MM.1S (cell line): ENCODE measurements around the gene NIPBL.

Source experiments
- DNase-seq: peaks from one replicate; pipeline ENCODE4 v3.0.0-alpha.2; 2015
- H2AFZ ChIP-seq: fragments of 300-600 bp; sonication (generic); 2 replicates; pipeline ENCODE4 v1.6.0; 2016; ENCODE audit warnings: antibody characterized with exemption, low read length
- H3F3A ChIP-seq: fragments of 300-600 bp; sonication (generic); 2 replicates; pipeline ENCODE4 v1.6.1; 2016; ENCODE audit warnings: mild to moderate bottlenecking, antibody characterized with exemption, low read length, moderate library complexity, mixed read lengths; ENCODE audit not compliant: insufficient read depth
- H3K27ac ChIP-seq: fragments of 300-600 bp; sonication (generic); 2 replicates; pipeline ENCODE4 v1.5.1; 2016; ENCODE audit warnings: mild to moderate bottlenecking, low read length
- H3K27me3 ChIP-seq: fragments of 300-600 bp; sonication (generic); replicated peaks from 2 replicates; pipeline ENCODE4 v1.6.0; 2016; ENCODE audit warnings: low read length; ENCODE audit not compliant: insufficient read depth
- H3K36me3 ChIP-seq: fragments of 300-600 bp; sonication (generic); replicated peaks from 2 replicates; pipeline ENCODE4 v1.6.1; 2016; ENCODE audit warnings: mild to moderate bottlenecking, low read length, mixed read lengths; ENCODE audit not compliant: insufficient read depth
- H3K4me1 ChIP-seq: fragments of 300-600 bp; sonication (generic); 2 replicates; pipeline ENCODE4 v1.6.1; 2016; ENCODE audit warnings: low read length, mixed read lengths
- H3K4me2 ChIP-seq: fragments of 300-600 bp; sonication (generic); 2 replicates; pipeline ENCODE4 v1.6.0; 2016; ENCODE audit warnings: low read depth, low read length
- H3K4me3 ChIP-seq: fragments of 300-600 bp; sonication (generic); 2 replicates; pipeline ENCODE4 v1.5.1; 2016; ENCODE audit warnings: low read length, mixed read lengths
- H3K79me2 ChIP-seq: fragments of 300-600 bp; sonication (generic); 2 replicates; pipeline ENCODE4 v1.6.1; 2016; ENCODE audit warnings: mixed run types, low read length, mixed read lengths
- H3K9ac ChIP-seq: fragments of 300-600 bp; sonication (generic); 2 replicates; pipeline ENCODE4 v1.6.1; 2016; ENCODE audit warnings: low read length, mixed read lengths
- H3K9me2 ChIP-seq: fragments of 300-600 bp; sonication (generic); replicated peaks from 2 replicates; pipeline ENCODE4 v1.6.1; 2016; ENCODE audit warnings: mild to moderate bottlenecking, low read length, mixed read lengths; ENCODE audit not compliant: insufficient read depth
- H3K9me3 ChIP-seq: fragments of 300-600 bp; sonication (generic); replicated peaks from 2 replicates; pipeline ENCODE4 v1.6.1; 2016; ENCODE audit warnings: mild to moderate bottlenecking, low read length, mixed read lengths; ENCODE audit not compliant: insufficient read depth
- H4K20me1 ChIP-seq: fragments of 300-600 bp; sonication (generic); 2 replicates; pipeline ENCODE4 v1.6.1; 2016; ENCODE audit warnings: mild to moderate bottlenecking, low read length, moderate library complexity, mixed read lengths; ENCODE audit not compliant: insufficient read depth
- CTCF ChIP-seq: fragments of 300-600 bp; sonication (generic); IDR thresholded peaks from 2 replicates; pipeline ENCODE4 v1.5.1; 2016; ENCODE audit warnings: antibody characterized with exemption, low read length, mixed read lengths
- EZH2 ChIP-seq: fragments of 300-600 bp; sonication (generic); optimal IDR thresholded peaks from 2 replicates; pipeline ENCODE3; 2017; ENCODE audit warnings: low read depth, mild to moderate bottlenecking, antibody characterized with exemption, low read length, mixed read lengths
- EZH2phosphoT487 ChIP-seq: fragments of 300-600 bp; sonication (generic); IDR thresholded peaks from 2 replicates; pipeline ENCODE4 v1.6.1; 2018; ENCODE audit warnings: antibody characterized with exemption, low read length

Gene NIPBL

DNA sequence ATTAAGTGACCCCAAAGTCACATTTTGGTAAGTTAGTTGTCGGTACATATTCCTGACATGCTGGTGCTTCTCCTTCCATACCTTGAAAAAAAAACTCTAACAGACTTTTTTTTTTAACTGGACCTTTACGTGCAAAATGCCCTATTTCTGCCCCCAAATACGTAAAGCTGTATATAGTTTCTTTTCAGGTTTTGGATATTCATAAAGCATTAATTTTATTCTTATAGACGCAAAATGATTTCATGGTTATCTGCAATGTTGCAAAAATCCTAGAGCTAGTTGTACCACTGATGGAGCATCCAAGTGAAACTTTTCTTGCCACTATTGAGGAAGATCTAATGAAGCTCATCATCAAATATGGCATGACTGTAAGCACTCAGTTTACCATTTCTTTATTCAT lies 167.6 kb downstream of the NIPBL start:
- Histone ChIP-seq H3K9ac (no peak overlapping the region), H3K79me2 (no peaks in the 10 kb centered on the region), H2AFZ (no peak overlapping the region), H3K27ac (no peak overlapping the region), H3K4me2 (no peak overlapping the region), H3K27me3 (no peaks in the 10 kb centered on the region), H3K9me2 (no peaks in the 10 kb centered on the region), H3K36me3 (peaks cover 4% of the 10 kb centered on the region), H3K4me1 (no peaks in the 10 kb centered on the region), H4K20me1 (no peaks in the 10 kb centered on the region), H3K9me3 (no peaks in the 10 kb centered on the region), H3F3A (no peaks in the 10 kb centered on the region; the same call in 1 of the 2 replicates), H3K4me3 (no peak overlapping the region)
- DNase-seq, result no peak
- TF ChIP-seq EZH2phosphoT487 (no peak), EZH2 (no peak), CTCF (no peak)

DNA sequence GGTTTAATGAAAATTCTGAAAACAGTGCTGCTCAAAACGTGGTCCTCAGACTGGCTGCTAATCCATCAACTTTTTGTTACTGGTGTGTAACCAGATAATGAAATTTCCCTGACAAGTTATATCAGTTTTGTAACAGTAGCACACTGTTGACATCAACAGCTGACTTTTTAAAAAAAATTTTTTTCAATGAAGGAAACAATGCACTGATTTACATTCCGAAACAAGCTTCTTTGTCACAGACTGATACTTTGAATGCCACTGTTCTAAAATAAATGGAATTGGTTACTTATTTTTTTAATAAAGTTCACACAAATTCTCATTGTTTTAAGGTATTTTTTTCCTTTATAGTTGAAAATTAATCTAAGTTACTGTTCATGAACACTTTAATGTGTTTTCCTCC lies 169.1 kb downstream of the NIPBL start:
- TF ChIP-seq EZH2phosphoT487 (no peak), CTCF (no peak), EZH2 (no peak)
- Histone ChIP-seq H3K4me2 (no peak overlapping the region), H3K27me3 (no peaks in the 10 kb centered on the region), H4K20me1 (no peaks in the 10 kb centered on the region), H3K9ac (no peak overlapping the region), H2AFZ (no peak overlapping the region), H3K4me1 (no peaks in the 10 kb centered on the region), H3K36me3 (peaks cover 7% of the 10 kb centered on the region), H3K27ac (no peak overlapping the region), H3K4me3 (no peak overlapping the region), H3K9me3 (no peaks in the 10 kb centered on the region), H3K9me2 (no peaks in the 10 kb centered on the region), H3F3A (no peaks in the 10 kb centered on the region; the same call in 1 of the 2 replicates), H3K79me2 (no peaks in the 10 kb centered on the region)
- DNase-seq, result no peak

GRCh38 chr5:37047947-37048346 lies 171.4 kb downstream of the NIPBL start:
- Histone ChIP-seq H3K9ac (no peak overlapping the region), H3K9me2 (no peaks in the 10 kb centered on the region), H3K79me2 (no peaks in the 10 kb centered on the region), H4K20me1 (no peaks in the 10 kb centered on the region), H3K27ac (no peak overlapping the region), H2AFZ (no peak overlapping the region), H3K4me1 (0 out of 2 replicates have a peak, but pooled peaks cover 3% of the 10 kb centered on the region), H3F3A (no peaks in the 10 kb centered on the region; the same call in 1 of the 2 replicates), H3K4me2 (no peak overlapping the region), H3K4me3 (no peak overlapping the region), H3K36me3 (peaks cover 16% of the 10 kb centered on the region), H3K9me3 (no peaks in the 10 kb centered on the region), H3K27me3 (no peaks in the 10 kb centered on the region)
- no peak for DNase-seq
- TF ChIP-seq CTCF (no peak), EZH2phosphoT487 (no peak), EZH2 (no peak)
